Stomach (tissue), 4 donors: ENCODE results near the gene LYL1.

Source experiments
- EP300 ChIP-seq: sonication (generic); formaldehyde crosslinking; IDR thresholded peaks from one replicate; pipeline ENCODE4 v1.6.1; 2017; ENCODE audit warnings: antibody characterized with exemption
- POLR2A ChIP-seq, 4 donors: fragments of 450-650 bp; IDR thresholded peaks; one replicate each; pipeline ENCODE4 v1.6.1; 2016; ENCODE audit warnings: antibody characterized with exemption in 4 of 4, control low read depth in 2 of 4, mild to moderate bottlenecking in 1 of 4, moderate library complexity in 1 of 4
- TF ChIP-seq, protein P1 (sequence below), 7 experiments: fragments of 450-650 bp in 4 of 7; fragments of 200-600 bp in 3 of 7; sonication (generic) in 3 of 7; IDR thresholded peaks; one replicate each; pipeline ENCODE4 v1.5.1; 2016 to 2019; ENCODE audit warnings: antibody characterized with exemption in 7 of 7, control low read depth in 2 of 7, mild to moderate bottlenecking in 1 of 7

DNA sequence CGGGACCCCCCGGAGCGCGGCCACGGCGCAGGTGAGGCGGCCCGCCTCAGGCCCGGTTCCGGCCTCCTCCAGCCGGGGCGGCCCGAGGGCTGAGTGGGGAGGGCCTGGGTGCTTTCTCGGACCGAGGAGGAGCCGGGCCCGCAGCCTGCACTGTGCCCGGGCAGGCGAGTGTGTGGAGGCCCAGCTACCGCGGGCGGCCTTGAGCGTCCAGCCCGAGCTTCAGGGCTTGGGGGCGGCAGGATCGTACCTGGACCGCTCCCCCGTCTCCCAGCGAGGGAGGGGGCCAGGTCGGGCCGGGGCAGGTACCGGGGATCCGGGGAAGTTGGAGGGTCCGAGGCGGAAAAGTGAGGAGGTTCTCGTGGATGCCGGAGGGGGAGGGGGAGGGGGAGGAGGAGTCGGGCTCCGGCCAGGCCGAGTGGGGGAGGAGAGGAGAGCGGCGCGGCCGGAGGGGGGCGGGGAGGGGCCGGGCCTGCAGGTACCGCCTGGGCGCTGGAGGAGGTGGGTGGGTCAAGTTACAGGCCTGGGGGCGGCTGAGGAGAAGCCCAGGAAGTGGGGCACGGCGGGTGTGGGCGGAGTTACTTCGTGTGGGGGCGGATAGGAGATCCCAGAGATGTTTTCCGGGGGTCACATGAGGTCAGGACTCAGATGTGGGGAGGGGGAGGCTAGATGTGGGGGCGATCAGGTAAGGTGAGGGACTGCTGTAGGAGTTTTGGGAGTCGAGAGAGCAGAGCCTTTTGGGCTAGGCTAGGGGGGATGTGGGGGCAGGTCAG lies 16.0 kb upstream of the LYL1 start:
- TF ChIP-seq EP300: no peak
- no peak for TF ChIP-seq POLR2A (IDR thresholded peaks at IDR 0.05)
- TF ChIP-seq, protein P1, sequence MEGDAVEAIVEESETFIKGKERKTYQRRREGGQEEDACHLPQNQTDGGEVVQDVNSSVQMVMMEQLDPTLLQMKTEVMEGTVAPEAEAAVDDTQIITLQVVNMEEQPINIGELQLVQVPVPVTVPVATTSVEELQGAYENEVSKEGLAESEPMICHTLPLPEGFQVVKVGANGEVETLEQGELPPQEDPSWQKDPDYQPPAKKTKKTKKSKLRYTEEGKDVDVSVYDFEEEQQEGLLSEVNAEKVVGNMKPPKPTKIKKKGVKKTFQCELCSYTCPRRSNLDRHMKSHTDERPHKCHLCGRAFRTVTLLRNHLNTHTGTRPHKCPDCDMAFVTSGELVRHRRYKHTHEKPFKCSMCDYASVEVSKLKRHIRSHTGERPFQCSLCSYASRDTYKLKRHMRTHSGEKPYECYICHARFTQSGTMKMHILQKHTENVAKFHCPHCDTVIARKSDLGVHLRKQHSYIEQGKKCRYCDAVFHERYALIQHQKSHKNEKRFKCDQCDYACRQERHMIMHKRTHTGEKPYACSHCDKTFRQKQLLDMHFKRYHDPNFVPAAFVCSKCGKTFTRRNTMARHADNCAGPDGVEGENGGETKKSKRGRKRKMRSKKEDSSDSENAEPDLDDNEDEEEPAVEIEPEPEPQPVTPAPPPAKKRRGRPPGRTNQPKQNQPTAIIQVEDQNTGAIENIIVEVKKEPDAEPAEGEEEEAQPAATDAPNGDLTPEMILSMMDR (IDR thresholded peaks at IDR 0.05): no peak
